GM23338 (cell line): ENCODE results near the gene BHLHA9. TPM values are rescaled to one million over a fixed set of nuclear protein-coding genes. Genes with fewer than 3 reads are reported as not detected.
"Not testable (repeated sequence)": the region's sequence is repeated elsewhere in the genome, so short reads cannot be mapped to it uniquely, and the experiment has no call there.

ENCODE experiments used
- ATAC-seq: fragments of 200-7000 bp; cut with Tn5 transposase; 3 replicates; pipeline ENCODE4 v1.9.1; 2020
- DNase-seq: peaks from one replicate; pipeline ENCODE4 v3.0.0-alpha.2; 2015; ENCODE audit warnings: low spot score
- H2AFZ ChIP-seq: fragments of 200-600 bp; sonication (generic); 2 replicates; pipeline ENCODE4 v1.8.0; 2016; ENCODE audit warnings: antibody characterized with exemption, mild to moderate bottlenecking, moderate library complexity
- H3F3A ChIP-seq: fragments of 200-600 bp; sonication (generic); replicated peaks from 2 replicates; pipeline ENCODE4 v1.8.0; 2017; ENCODE audit warnings: antibody characterized with exemption, mixed run types, low read depth
- H3K27ac ChIP-seq: fragments of 200-600 bp; sonication (generic); 2 replicates; pipeline ENCODE4 v1.6.1; 2016; ENCODE audit warnings: low read depth
- H3K27me3 ChIP-seq: fragments of 200-600 bp; sonication (generic); 2 replicates; pipeline ENCODE4 v1.8.0; 2016; ENCODE audit warnings: mild to moderate bottlenecking, mixed run types, moderate library complexity; ENCODE audit not compliant: insufficient read depth
- H3K36me3 ChIP-seq: fragments of 200-600 bp; sonication (generic); 2 replicates; pipeline ENCODE4 v1.8.0; 2016; ENCODE audit warnings: mild to moderate bottlenecking; ENCODE audit not compliant: insufficient read depth
- H3K4me1 ChIP-seq: fragments of 200-600 bp; sonication (generic); 2 replicates; pipeline ENCODE4 v1.8.0; 2016; ENCODE audit warnings: mild to moderate bottlenecking, moderate library complexity; ENCODE audit not compliant: insufficient read depth
- H3K4me2 ChIP-seq: fragments of 200-600 bp; sonication (generic); 2 replicates; pipeline ENCODE4 v1.7.1; 2017; ENCODE audit warnings: mixed run types
- H3K4me3 ChIP-seq: fragments of 200-600 bp; sonication (generic); 2 replicates; pipeline ENCODE4 v1.6.1; 2016; ENCODE audit warnings: mixed run types
- H3K79me2 ChIP-seq: fragments of 200-600 bp; sonication (generic); replicated peaks from 2 replicates; pipeline ENCODE4 v1.8.0; 2017; ENCODE audit warnings: mild to moderate bottlenecking; ENCODE audit not compliant: insufficient read depth
- H3K9me2 ChIP-seq: fragments of 200-600 bp; sonication (generic); 2 replicates; pipeline ENCODE4 v1.8.0; 2017; ENCODE audit not compliant: insufficient read depth
- H4K20me1 ChIP-seq: fragments of 200-600 bp; sonication (generic); replicated peaks from 2 replicates; pipeline ENCODE4 v1.8.0; 2017; ENCODE audit warnings: mild to moderate bottlenecking; ENCODE audit not compliant: insufficient read depth
- H3K27ac Mint-ChIP-seq: 2 replicates; pipeline ENCODE4 v1.8.0; 2020; ENCODE audit warnings: inconsistent platforms, mild to moderate bottlenecking, moderate library complexity, mixed read lengths
- H3K27me3 Mint-ChIP-seq: 3 replicates; pipeline ENCODE4 v1.8.0; 2022; ENCODE audit warnings: low read depth, mild to moderate bottlenecking, moderate library complexity, mixed read lengths, inconsistent platforms; ENCODE audit not compliant: insufficient read depth, poor library complexity
- H3K36me3 Mint-ChIP-seq: 3 replicates; pipeline ENCODE4 v1.8.0; 2021; ENCODE audit warnings: low read depth, mild to moderate bottlenecking, inconsistent platforms, moderate library complexity, mixed read lengths
- H3K4me1 Mint-ChIP-seq: 3 replicates; pipeline ENCODE4 v1.8.0; 2020; ENCODE audit warnings: mild to moderate bottlenecking, inconsistent platforms, mixed read lengths
- H3K4me3 Mint-ChIP-seq: 3 replicates; pipeline ENCODE4 v1.8.0; 2021; ENCODE audit warnings: moderate library complexity, mild to moderate bottlenecking, inconsistent platforms, mixed read lengths
- H3K9me3 Mint-ChIP-seq: 3 replicates; pipeline ENCODE4 v1.8.0; 2020; ENCODE audit warnings: moderate library complexity, mild to moderate bottlenecking, inconsistent platforms, mixed read lengths
- CREB1 ChIP-seq: fragments of 250-450 bp; sonication (Bioruptor Pico); IDR thresholded peaks from 2 replicates; pipeline ENCODE4 v1.5.0; 2020; ENCODE audit warnings: low read depth, mild to moderate bottlenecking, moderate library complexity
- CTCF ChIP-seq, 2 experiments: fragments of 200-600 bp in 1 of 2; sonication (generic) in 1 of 2; conservative IDR thresholded peaks; 2 replicates each; pipeline versions ENCODE4 v1.5.1 to v1.6.1; 2016 to 2017; ENCODE audit warnings: antibody characterized with exemption in 2 of 2, low read depth in 2 of 2, mild to moderate bottlenecking in 2 of 2, moderate library complexity in 1 of 2
- EZH2 ChIP-seq: fragments of 200-600 bp; sonication (generic); IDR thresholded peaks from one replicate; pipeline ENCODE4 v1.8.0; 2017; ENCODE audit warnings: antibody characterized with exemption, mild to moderate bottlenecking, low read depth; ENCODE audit not compliant: unreplicated experiment
- EZH2phosphoT487 ChIP-seq: fragments of 200-600 bp; sonication (generic); IDR thresholded peaks from one replicate; pipeline ENCODE4 v1.8.1; 2018; ENCODE audit warnings: antibody characterized with exemption; ENCODE audit not compliant: unreplicated experiment
- JUNB ChIP-seq: IDR thresholded peaks from one replicate; pipeline ENCODE4 v1.6.1; 2016; ENCODE audit warnings: antibody characterized with exemption; ENCODE audit not compliant: unreplicated experiment
- NANOG ChIP-seq: IDR thresholded peaks from 2 replicates; pipeline ENCODE4 v1.6.1; 2016; ENCODE audit warnings: antibody characterized with exemption, borderline replicate concordance
- STAT1 ChIP-seq: IDR thresholded peaks from one replicate; pipeline ENCODE4 v1.6.1; 2016; ENCODE audit warnings: antibody characterized with exemption; ENCODE audit not compliant: unreplicated experiment
- ZNF114 ChIP-seq: fragments of 250-450 bp; sonication (Bioruptor Pico); IDR thresholded peaks from 2 replicates; pipeline ENCODE4 v1.5.0; 2020; ENCODE audit warnings: mild to moderate bottlenecking, moderate library complexity
- polyA plus RNA-seq: library from polyadenylated mRNA; unstranded; fragments of >200 nt; fragmentation: Nextera tagmentation; extraction: Ambion mirVana; gene quantifications from 2 replicates; pipeline ENCODE4 v1.2.1, GENCODE V29; 2016
- total RNA-seq: library from RNA; depleted of rRNA; stranded (reverse); fragments of >200 nt; shearing (Covaris generic); gene quantifications from 2 replicates; pipeline ENCODE4 v1.2.3, GENCODE V29; 2014

BHLHA9 gene
- total and polyA plus RNA-seq, 2 experiments from 2014 or later, result 0.39 to 2.3 TPM

GRCh38 chr17:1237471-1237870 lies 32.8 kb upstream of the BHLHA9 start:
- Histone ChIP-seq H3K9me2 (no peaks in the 10 kb centered on the region), H3K79me2 (no peaks in the 10 kb centered on the region), H3K4me2 (no peak overlapping the region), H3K27ac (no peak overlapping the region), H3F3A (no peaks in the 10 kb centered on the region), H3K4me1 (no peaks in the 10 kb centered on the region), H2AFZ (no peak overlapping the region), H3K4me3 (no peak overlapping the region), H3K36me3 (no peaks in the 10 kb centered on the region), H3K27me3 (peaks cover 3% of the 10 kb centered on the region; the same call in 1 of the 2 replicates), H4K20me1 (no peaks in the 10 kb centered on the region)
- ATAC-seq, result no peak
- Mint-ChIP-seq H3K9me3 (no peaks in the 10 kb centered on the region), H3K36me3 (no peaks in the 10 kb centered on the region), H3K27ac (no peak overlapping the region), H3K27me3 (peaks cover 12% of the 10 kb centered on the region), H3K4me3 (no peak overlapping the region), H3K4me1 (no peaks in the 10 kb centered on the region)
- no peak for DNase-seq
- TF ChIP-seq STAT1 (no peak), CTCF (conservative IDR thresholded peaks at IDR 0.05; ENCODE audit: low read depth in 2 of 2) (no peak), JUNB (no peak), EZH2phosphoT487 (no peak), CREB1 (no peak), ZNF114 (CRISPR knock-in tag) (no peak), EZH2 (no peak), NANOG (no peak)

DNA sequence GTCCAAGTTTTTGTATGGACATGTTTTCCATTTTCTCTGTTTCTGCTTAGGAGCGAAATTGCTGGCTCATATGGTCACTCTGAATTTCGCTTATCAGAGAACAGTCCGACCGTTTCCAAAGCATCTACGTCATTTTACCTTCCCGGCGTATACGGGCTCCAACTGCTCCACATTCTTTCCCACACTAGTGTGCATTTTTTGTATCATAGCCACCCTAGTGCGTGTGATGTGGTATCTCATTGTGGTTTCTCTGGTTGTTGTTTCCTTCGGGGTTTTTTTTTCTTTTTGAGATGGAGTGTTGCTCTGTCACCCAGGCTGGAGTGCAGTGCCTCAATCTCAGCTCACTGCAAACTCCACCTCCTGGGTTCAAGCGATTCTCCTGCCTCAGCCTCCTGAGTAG lies 31.0 kb upstream of the BHLHA9 start:
- no peak for TF ChIP-seq JUNB
- H3K4me3 Mint-ChIP-seq, result no peak overlapping the region
- no peaks in the 10 kb centered on the region for H3K36me3 Mint-ChIP-seq
- Histone ChIP-seq H4K20me1 (no peaks in the 10 kb centered on the region), H3F3A (no peaks in the 10 kb centered on the region), H3K4me2 (no peak overlapping the region), H3K4me3 (no peak overlapping the region), H3K4me1 (no peaks in the 10 kb centered on the region), H3K9me2 (no peaks in the 10 kb centered on the region), H2AFZ (no peak overlapping the region), H3K27me3 (no peaks in the 10 kb centered on the region), H3K36me3 (no peaks in the 10 kb centered on the region), H3K79me2 (no peaks in the 10 kb centered on the region), H3K27ac (no peak overlapping the region)
- DNase-seq (no peak), ATAC-seq (no peak)
- no peaks in the 10 kb centered on the region for H3K9me3 Mint-ChIP-seq
- no peak overlapping the region for H3K27ac Mint-ChIP-seq
- no peaks in the 10 kb centered on the region for H3K4me1 Mint-ChIP-seq
- peaks cover 12% of the 10 kb centered on the region for H3K27me3 Mint-ChIP-seq

DNA sequence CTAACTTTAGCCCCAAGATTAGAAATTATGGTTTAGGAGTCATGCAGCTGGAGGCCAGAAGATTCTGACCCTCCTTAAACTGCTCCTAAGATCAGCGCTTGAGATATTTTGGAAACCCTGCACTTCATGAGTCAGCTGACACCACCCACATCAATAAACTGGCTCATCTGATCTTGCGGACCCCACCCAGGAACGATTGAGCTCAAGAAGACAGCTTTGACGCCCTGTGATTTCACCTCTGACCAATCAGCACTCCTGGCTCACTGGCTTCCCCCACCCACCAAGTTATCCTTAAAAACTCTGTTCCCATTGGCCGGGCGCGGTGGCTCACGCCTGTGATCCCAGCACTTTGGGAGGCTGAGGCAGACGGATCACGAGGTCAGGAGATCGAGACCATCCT lies 29.8 kb upstream of the BHLHA9 start:
- not testable (repeated sequence) for H3K4me3 Mint-ChIP-seq, H3K36me3 ChIP-seq, DNase-seq, H3K27ac ChIP-seq, H3K4me3 ChIP-seq, H3K4me1 ChIP-seq, H4K20me1 ChIP-seq, H3K27me3 ChIP-seq, H3K4me2 ChIP-seq, H3F3A ChIP-seq, H3K9me3 Mint-ChIP-seq, H2AFZ ChIP-seq, H3K9me2 ChIP-seq, H3K4me1 Mint-ChIP-seq, H3K36me3 Mint-ChIP-seq, ATAC-seq, H3K79me2 ChIP-seq, H3K27ac Mint-ChIP-seq
- peaks cover 12% of the 10 kb centered on the region for H3K27me3 Mint-ChIP-seq
